Tibial nerve (tissue), 4 donors: ENCODE data around the gene HOXD10.

Source experiments
- EP300 ChIP-seq, 2 donors: sonication (generic); formaldehyde crosslinking; IDR thresholded peaks; one replicate each; pipeline ENCODE4 v1.6.1; 2017; ENCODE audit warnings: antibody characterized with exemption in 2 of 2, mild to moderate bottlenecking in 1 of 2
- TF ChIP-seq, protein P1 (sequence below), 5 experiments: fragments of 200-600 bp in 3 of 5; fragments of 450-650 bp in 2 of 5; sonication (generic) in 3 of 5; IDR thresholded peaks; one replicate each; pipeline ENCODE4 v1.5.1; 2016 to 2019; ENCODE audit warnings: antibody characterized with exemption in 5 of 5, mild to moderate bottlenecking in 3 of 5, moderate library complexity in 2 of 5

DNA sequence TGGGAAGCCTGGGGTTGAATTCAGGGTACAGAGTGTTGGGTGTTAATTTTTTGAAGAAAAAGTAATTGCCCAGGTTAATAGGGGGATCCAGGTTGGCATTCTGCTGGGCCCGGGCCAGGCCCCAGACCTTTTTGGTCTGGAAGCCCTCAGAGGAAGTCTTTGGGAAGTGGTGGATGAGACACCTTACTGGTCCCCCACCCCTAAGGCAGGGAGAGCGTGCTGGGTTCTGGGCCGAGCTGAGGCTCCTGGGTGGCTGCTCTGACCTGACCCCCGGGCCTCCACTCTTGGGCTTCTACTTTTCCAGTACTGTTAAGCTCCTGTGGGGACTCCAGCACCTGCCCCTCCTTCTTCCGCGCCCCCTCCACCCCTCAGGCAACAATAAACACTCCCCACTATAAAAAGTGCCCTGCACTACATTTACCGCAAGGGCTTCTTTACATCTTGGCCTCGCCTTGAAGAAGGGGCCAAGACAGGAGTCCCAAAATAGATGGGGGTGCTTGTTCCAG is 39.8 kb downstream of the HOXD10 start:
- TF ChIP-seq, protein P1, sequence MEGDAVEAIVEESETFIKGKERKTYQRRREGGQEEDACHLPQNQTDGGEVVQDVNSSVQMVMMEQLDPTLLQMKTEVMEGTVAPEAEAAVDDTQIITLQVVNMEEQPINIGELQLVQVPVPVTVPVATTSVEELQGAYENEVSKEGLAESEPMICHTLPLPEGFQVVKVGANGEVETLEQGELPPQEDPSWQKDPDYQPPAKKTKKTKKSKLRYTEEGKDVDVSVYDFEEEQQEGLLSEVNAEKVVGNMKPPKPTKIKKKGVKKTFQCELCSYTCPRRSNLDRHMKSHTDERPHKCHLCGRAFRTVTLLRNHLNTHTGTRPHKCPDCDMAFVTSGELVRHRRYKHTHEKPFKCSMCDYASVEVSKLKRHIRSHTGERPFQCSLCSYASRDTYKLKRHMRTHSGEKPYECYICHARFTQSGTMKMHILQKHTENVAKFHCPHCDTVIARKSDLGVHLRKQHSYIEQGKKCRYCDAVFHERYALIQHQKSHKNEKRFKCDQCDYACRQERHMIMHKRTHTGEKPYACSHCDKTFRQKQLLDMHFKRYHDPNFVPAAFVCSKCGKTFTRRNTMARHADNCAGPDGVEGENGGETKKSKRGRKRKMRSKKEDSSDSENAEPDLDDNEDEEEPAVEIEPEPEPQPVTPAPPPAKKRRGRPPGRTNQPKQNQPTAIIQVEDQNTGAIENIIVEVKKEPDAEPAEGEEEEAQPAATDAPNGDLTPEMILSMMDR (IDR thresholded peaks at IDR 0.05): no peak
- no peak for TF ChIP-seq EP300 (IDR thresholded peaks at IDR 0.05)
